ENCODE measurements around the gene BMP7. TPM values are rescaled to one million over a fixed set of nuclear protein-coding genes. Genes with fewer than 3 reads are reported as not detected.

The BMP7 gene
- total RNA-seq, 3 donors from 2014 or later, result 1.7 to 2.8 (median 2.0) TPM

GRCh38 chr20:57252559-57253162, 13.8 kb downstream of the BMP7 start:
- intact Hi-C loops (cut with DNase I, micrococcal nuclease), result no loop called here
- no peak for ATAC-seq
- no peaks in the 10 kb centered on the region for H3K4me1 ChIP-seq (ENCODE audit: low read depth)
- H3K4me3 ChIP-seq, result no peak overlapping the region
- no peak for TF ChIP-seq CTCF (IDR thresholded peaks at IDR 0.05)
- no peak for DNase-seq
- H3K9me3 ChIP-seq, result no peaks in the 10 kb centered on the region
- no peaks in the 10 kb centered on the region for H3K36me3 ChIP-seq (ENCODE audit: low read depth)

- no peak overlapping the region for H3K4me3 ChIP-seq
- no peak for DNase-seq
- no peak for TF ChIP-seq CTCF (IDR thresholded peaks at IDR 0.05)
- H3K4me1 ChIP-seq (ENCODE audit: low read depth), result no peaks in the 10 kb centered on the region
- no peak for ATAC-seq
- no peaks in the 10 kb centered on the region for H3K9me3 ChIP-seq
- no peaks in the 10 kb centered on the region for H3K36me3 ChIP-seq (ENCODE audit: low read depth)
- intact Hi-C loops (cut with DNase I, micrococcal nuclease), result no loop called here
These were observed 14.5 kb downstream of the BMP7 start for GRCh38 chr20:57251949-57252348.

GRCh38 chr20:57251344-57251743, 15.1 kb downstream of the BMP7 start:
- ATAC-seq (no peak), DNase-seq (no peak)
- intact Hi-C loops (cut with DNase I, micrococcal nuclease), result no loop called here
- no peak overlapping the region for H3K4me3 ChIP-seq
- no peaks in the 10 kb centered on the region for H3K9me3 ChIP-seq
- no peaks in the 10 kb centered on the region for H3K36me3 ChIP-seq (ENCODE audit: low read depth)
- TF ChIP-seq CTCF (IDR thresholded peaks at IDR 0.05), result no peak
- H3K4me1 ChIP-seq (ENCODE audit: low read depth), result no peaks in the 10 kb centered on the region

- Histone ChIP-seq H3K9me3 (no peaks in the 10 kb centered on the region), H3K4me1 (ENCODE audit: low read depth) (no peaks in the 10 kb centered on the region), H3K4me3 (no peak overlapping the region), H3K36me3 (ENCODE audit: low read depth) (no peaks in the 10 kb centered on the region)
- intact Hi-C loops (cut with DNase I, micrococcal nuclease), result no loop called here
- TF ChIP-seq CTCF (IDR thresholded peaks at IDR 0.05), result no peak
- no peak for DNase-seq
- peak; percentile 9 for ATAC-seq
These were observed 15.7 kb downstream of the BMP7 start for GRCh38 chr20:57250607-57251343.

- no peak overlapping the region for H3K4me3 ChIP-seq
- TF ChIP-seq CTCF (IDR thresholded peaks at IDR 0.05), result no peak
- no peaks in the 10 kb centered on the region for H3K4me1 ChIP-seq (ENCODE audit: low read depth)
- intact Hi-C loops (cut with DNase I, micrococcal nuclease), result no loop called here
- no peak for DNase-seq
- ATAC-seq, result no peak
- no peaks in the 10 kb centered on the region for H3K9me3 ChIP-seq
- H3K36me3 ChIP-seq (ENCODE audit: low read depth), result no peaks in the 10 kb centered on the region
These were observed 16.7 kb downstream of the BMP7 start for GRCh38 chr20:57249772-57250171.

Data from mucosa of descending colon (tissue), 3 donors.